Mesendoderm (in vitro differentiated cells): ENCODE data around the gene RTRAF.
A peak's percentile ranks its signal among the peaks of the same experiment; 100 is the strongest.

Source experiments
- DNase-seq: peaks from one replicate; pipeline ENCODE4 v3.0.0; 2013
- H2AK5ac ChIP-seq: 2 replicates; pipeline ENCODE4 v1.6.1; 2013; ENCODE audit warnings: low read length, inconsistent platforms
- H2BK120ac ChIP-seq: 2 replicates; pipeline ENCODE4 v1.6.1; 2013; ENCODE audit warnings: low read depth, mild to moderate bottlenecking, low read length, moderate library complexity, mixed read lengths
- H2BK15ac ChIP-seq: replicated peaks from 2 replicates; pipeline ENCODE4 v1.6.1; 2013; ENCODE audit warnings: low read depth, mild to moderate bottlenecking, moderate library complexity
- H2BK5ac ChIP-seq: 2 replicates; pipeline ENCODE4 v1.6.1; 2013; ENCODE audit warnings: low read length, inconsistent platforms
- H3K18ac ChIP-seq: 2 replicates; pipeline ENCODE4 v1.6.1; 2013; ENCODE audit warnings: mild to moderate bottlenecking, low read length, mixed read lengths
- H3K23ac ChIP-seq: one replicate; pipeline ENCODE4 v1.6.1; 2013; ENCODE audit warnings: low read length
- H3K27ac ChIP-seq: 2 replicates; pipeline ENCODE4 v1.5.1; 2013; ENCODE audit warnings: low read depth, mild to moderate bottlenecking, inconsistent platforms, low read length, moderate library complexity
- H3K27me3 ChIP-seq: 2 replicates; pipeline ENCODE4 v1.6.1; 2013; ENCODE audit warnings: low read length, control low read depth, mild to moderate bottlenecking, inconsistent platforms; ENCODE audit not compliant: insufficient read depth, poor library complexity
- H3K36me3 ChIP-seq: 2 replicates; pipeline ENCODE4 v1.6.1; 2013; ENCODE audit warnings: low read length, inconsistent platforms; ENCODE audit not compliant: control insufficient read depth, insufficient read depth
- H3K4ac ChIP-seq: one replicate; pipeline ENCODE4 v1.6.1; 2013; ENCODE audit warnings: low read depth, mild to moderate bottlenecking, low read length, moderate library complexity
- H3K4me1 ChIP-seq: 2 replicates; pipeline ENCODE4 v1.6.1; 2013; ENCODE audit warnings: low read depth, low read length, inconsistent platforms; ENCODE audit not compliant: control insufficient read depth
- H3K4me2 ChIP-seq: 2 replicates; pipeline ENCODE4 v1.6.1; 2013; ENCODE audit warnings: low read length
- H3K4me3 ChIP-seq: 2 replicates; pipeline ENCODE4 v1.5.1; 2013; ENCODE audit warnings: mild to moderate bottlenecking, low read length
- H3K56ac ChIP-seq: one replicate; pipeline ENCODE4 v1.6.1; 2013; ENCODE audit warnings: low read length
- H3K79me1 ChIP-seq: 2 replicates; pipeline ENCODE4 v1.6.1; 2013; ENCODE audit warnings: low read length, inconsistent platforms
- H3K79me2 ChIP-seq: 2 replicates; pipeline ENCODE4 v1.6.1; 2013; ENCODE audit warnings: mild to moderate bottlenecking, low read length; ENCODE audit not compliant: control insufficient read depth, insufficient read depth
- H3K9ac ChIP-seq: 2 replicates; pipeline ENCODE4 v1.6.1; 2013; ENCODE audit warnings: low read length, inconsistent platforms
- H4K5ac ChIP-seq: one replicate; pipeline ENCODE4 v1.6.1; 2013; ENCODE audit warnings: low read length
- H4K8ac ChIP-seq: one replicate; pipeline ENCODE4 v1.6.1; 2013; ENCODE audit warnings: low read depth, mild to moderate bottlenecking, control low read depth, low read length, moderate library complexity
- WGBS: extraction: QIAGEN DNeasy Blood & Tissue Kit; methylation state at CpG from one replicate; pipeline ENCODE4 v1.1.7; 2013; ENCODE audit warnings: low lambda C conversion rate, missing lambda C conversion rate; ENCODE audit not compliant: insufficient coverage; ENCODE audit errors: extremely low coverage; 5-methylcytosine and 5-hydroxymethylcytosine counted together

RTRAF gene

DNA sequence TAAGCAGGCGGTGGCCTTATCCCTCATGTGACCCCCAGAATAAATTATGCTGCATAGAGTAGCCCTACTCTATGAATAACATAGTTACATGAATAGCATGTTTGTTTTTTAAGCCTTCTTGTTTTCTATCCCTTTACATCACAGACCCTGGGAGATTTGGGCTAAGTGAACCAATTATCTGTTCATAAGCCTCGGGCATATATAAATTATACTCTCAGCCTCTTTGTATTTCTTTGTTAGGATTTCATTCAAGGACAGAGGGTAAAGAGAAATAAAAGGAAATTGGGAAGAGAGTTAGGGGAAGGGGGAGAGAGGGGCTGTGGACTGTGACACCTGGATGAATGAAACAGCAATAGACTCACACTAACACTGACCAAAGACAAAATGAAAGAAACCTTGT is 35.3 kb upstream of the RTRAF start:
- Histone ChIP-seq H2AK5ac (no peak overlapping the region), H3K4me1 (no peaks in the 10 kb centered on the region), H3K18ac (no peak overlapping the region), H3K27me3 (no peaks in the 10 kb centered on the region), H3K79me2 (no peaks in the 10 kb centered on the region), H3K23ac (no peak overlapping the region), H3K36me3 (no peaks in the 10 kb centered on the region), H3K4ac (no peak overlapping the region), H3K9ac (no peak overlapping the region), H3K56ac (no peak overlapping the region), H3K4me2 (no peak overlapping the region), H3K27ac (no peak overlapping the region), H2BK5ac (no peak overlapping the region), H3K4me3 (no peak overlapping the region), H3K79me1 (no peaks in the 10 kb centered on the region), H2BK120ac (no peak overlapping the region), H4K5ac (no peak overlapping the region), H2BK15ac (no peak overlapping the region), H4K8ac (no peak overlapping the region)
- no peak for DNase-seq
- WGBS: no CpG with 5 or more reads among the region's 2 CpGs

DNA sequence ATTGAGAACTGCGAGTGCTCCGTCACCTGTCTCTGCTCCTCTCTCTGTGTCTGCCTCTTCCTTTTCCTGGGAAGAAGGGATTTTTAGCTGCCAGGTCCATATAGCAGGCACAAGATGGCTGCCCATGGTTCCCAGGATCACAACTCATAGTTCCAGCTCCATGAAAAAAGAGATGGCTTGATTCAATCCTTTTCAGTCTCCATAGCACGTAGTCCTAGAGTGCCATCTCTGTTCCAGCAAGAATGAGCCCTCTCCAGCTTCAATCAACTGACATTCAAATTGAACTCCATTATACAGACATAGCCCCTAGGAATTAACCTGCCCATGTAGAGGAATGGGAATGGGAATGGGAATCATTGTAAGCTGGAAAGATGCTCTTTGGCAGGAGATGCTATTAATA is 34.7 kb upstream of the RTRAF start:
- Histone ChIP-seq H3K27me3 (no peaks in the 10 kb centered on the region), H3K27ac (no peak overlapping the region), H2BK5ac (no peak overlapping the region), H3K4me1 (no peaks in the 10 kb centered on the region), H3K4ac (no peak overlapping the region), H3K79me2 (no peaks in the 10 kb centered on the region), H4K5ac (no peak overlapping the region), H3K36me3 (no peaks in the 10 kb centered on the region), H3K23ac (no peak overlapping the region), H2AK5ac (no peak overlapping the region), H4K8ac (no peak overlapping the region), H3K56ac (no peak overlapping the region), H3K18ac (no peak overlapping the region), H3K9ac (no peak overlapping the region), H3K4me2 (no peak overlapping the region), H3K79me1 (no peaks in the 10 kb centered on the region), H2BK120ac (no peak overlapping the region), H2BK15ac (no peak overlapping the region), H3K4me3 (no peak overlapping the region)
- peak; percentile 11 for DNase-seq
- no CpG with 5 or more reads among the region's 3 CpGs for WGBS

DNA sequence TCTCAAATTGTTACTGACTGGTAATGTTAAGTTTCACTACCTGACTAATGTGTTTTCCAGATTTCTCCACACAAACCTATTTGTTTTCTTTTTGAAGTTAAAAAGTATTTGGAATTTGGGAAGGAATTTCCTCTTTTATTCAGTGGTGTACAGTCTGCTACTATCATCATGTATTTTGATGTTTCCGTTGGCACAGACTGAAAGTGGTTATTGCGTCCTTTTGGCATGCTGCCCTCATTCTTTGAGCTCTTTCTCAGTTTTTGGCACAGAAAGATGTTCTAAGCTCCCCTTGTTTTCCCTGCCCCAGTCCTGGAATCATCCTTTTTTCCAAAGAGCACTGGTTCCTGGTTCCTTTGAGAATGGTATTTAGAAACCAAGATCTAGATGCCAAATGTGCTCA is 31.4 kb upstream of the RTRAF start:
- Histone ChIP-seq H2AK5ac (no peak overlapping the region), H2BK5ac (no peak overlapping the region), H4K8ac (no peak overlapping the region), H3K4me2 (no peak overlapping the region), H3K27me3 (no peaks in the 10 kb centered on the region), H3K4ac (no peak overlapping the region), H3K79me1 (no peaks in the 10 kb centered on the region), H3K36me3 (no peaks in the 10 kb centered on the region), H3K4me1 (no peaks in the 10 kb centered on the region), H3K18ac (no peak overlapping the region), H4K5ac (no peak overlapping the region), H2BK15ac (no peak overlapping the region), H3K27ac (no peak overlapping the region), H3K56ac (no peak overlapping the region), H3K4me3 (no peak overlapping the region), H2BK120ac (no peak overlapping the region), H3K79me2 (no peaks in the 10 kb centered on the region), H3K23ac (no peak overlapping the region), H3K9ac (no peak overlapping the region)
- no CpG with 5 or more reads among the region's 2 CpGs for WGBS
- no peak for DNase-seq

DNA sequence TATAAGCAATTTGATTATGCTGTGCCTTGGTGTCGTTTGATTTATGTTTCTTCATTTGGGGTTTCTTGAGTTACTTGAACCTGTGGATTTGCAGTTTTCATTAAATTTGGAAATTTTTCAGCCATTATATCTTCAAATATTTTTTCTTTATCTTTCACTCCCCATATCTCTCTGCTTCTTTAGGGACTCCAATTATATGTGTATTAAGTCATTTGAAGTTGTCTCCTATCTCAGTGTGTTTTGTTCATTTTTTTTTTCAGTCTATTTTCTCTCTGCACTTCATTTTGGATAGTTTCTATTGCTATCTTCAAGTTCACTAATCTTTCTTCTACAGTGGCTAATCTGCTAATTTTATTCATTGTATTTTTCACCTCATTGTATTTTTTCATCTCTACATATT is 29.4 kb upstream of the RTRAF start:
- Histone ChIP-seq H3K36me3 (no peaks in the 10 kb centered on the region), H3K4ac (no peak overlapping the region), H2BK120ac (no peak overlapping the region), H4K5ac (no peak overlapping the region), H3K4me1 (no peaks in the 10 kb centered on the region), H3K18ac (no peak overlapping the region), H3K56ac (no peak overlapping the region), H2BK5ac (no peak overlapping the region), H3K9ac (no peak overlapping the region), H4K8ac (no peak overlapping the region), H3K4me3 (no peak overlapping the region), H3K27me3 (no peaks in the 10 kb centered on the region), H3K79me1 (no peaks in the 10 kb centered on the region), H2BK15ac (no peak overlapping the region), H3K27ac (no peak overlapping the region), H3K4me2 (no peak overlapping the region), H3K23ac (no peak overlapping the region), H2AK5ac (no peak overlapping the region), H3K79me2 (no peaks in the 10 kb centered on the region)
- DNase-seq: no peak
- no CpG with 5 or more reads among the region's 1 CpG for WGBS

DNA sequence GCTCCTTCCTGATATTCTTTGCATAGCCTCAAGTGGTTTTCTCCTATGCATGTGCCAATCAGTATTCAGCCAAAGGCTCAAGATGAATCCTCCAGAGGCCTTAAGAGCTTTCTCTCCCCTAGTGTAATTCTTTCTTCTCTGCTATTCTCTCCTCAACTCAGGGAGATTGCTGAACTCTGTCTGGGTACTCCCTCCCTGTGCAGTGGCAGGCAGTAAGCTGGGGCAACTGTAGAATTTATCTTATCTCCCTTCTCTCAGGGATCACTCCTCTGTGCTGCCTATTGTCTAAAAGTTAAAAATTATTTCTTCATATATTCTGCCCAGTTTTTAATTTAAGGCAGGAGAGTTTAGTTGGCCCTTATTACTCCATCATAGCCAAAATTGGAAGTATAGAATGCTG is 28.5 kb upstream of the RTRAF start:
- no peak for DNase-seq
- Histone ChIP-seq H3K27me3 (no peaks in the 10 kb centered on the region), H3K9ac (no peak overlapping the region), H3K4ac (no peak overlapping the region), H4K8ac (no peak overlapping the region), H2AK5ac (no peak overlapping the region), H3K23ac (no peak overlapping the region), H3K4me3 (no peak overlapping the region), H4K5ac (no peak overlapping the region), H2BK5ac (no peak overlapping the region), H3K36me3 (no peaks in the 10 kb centered on the region), H3K27ac (no peak overlapping the region), H2BK15ac (no peak overlapping the region), H2BK120ac (no peak overlapping the region), H3K79me2 (no peaks in the 10 kb centered on the region), H3K79me1 (no peaks in the 10 kb centered on the region), H3K4me2 (no peak overlapping the region), H3K56ac (no peak overlapping the region), H3K4me1 (no peaks in the 10 kb centered on the region), H3K18ac (no peak overlapping the region)

DNA sequence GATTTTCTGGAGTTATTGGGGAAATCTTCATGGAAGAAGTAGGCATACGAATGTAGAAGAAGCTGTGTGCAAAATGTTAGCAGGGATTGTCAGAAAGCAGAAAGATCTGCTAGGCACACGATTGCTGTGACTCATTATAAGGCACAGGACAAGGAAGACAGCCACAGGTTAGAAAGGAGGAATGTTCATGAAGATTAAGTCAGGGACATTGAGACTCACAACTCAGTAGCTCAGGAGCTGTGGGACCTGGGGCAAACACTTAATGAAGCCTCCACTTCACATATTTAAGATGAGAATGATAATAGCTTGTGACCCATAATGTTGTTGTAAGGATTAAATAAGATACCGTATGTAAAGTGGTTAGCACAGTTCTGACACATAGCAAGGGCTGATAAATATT is 26.6 kb upstream of the RTRAF start:
- Histone ChIP-seq H3K27ac (no peak overlapping the region), H4K8ac (no peak overlapping the region), H3K79me2 (no peaks in the 10 kb centered on the region), H2BK120ac (no peak overlapping the region), H3K79me1 (no peaks in the 10 kb centered on the region), H3K4me3 (no peak overlapping the region), H3K4ac (no peak overlapping the region), H2AK5ac (no peak overlapping the region), H3K18ac (no peak overlapping the region), H2BK15ac (no peak overlapping the region), H3K4me1 (no peaks in the 10 kb centered on the region), H3K36me3 (no peaks in the 10 kb centered on the region), H3K27me3 (no peaks in the 10 kb centered on the region), H2BK5ac (no peak overlapping the region), H3K4me2 (no peak overlapping the region), H3K56ac (no peak overlapping the region), H4K5ac (no peak overlapping the region), H3K23ac (no peak overlapping the region), H3K9ac (no peak overlapping the region)
- no CpG with 5 or more reads among the region's 3 CpGs for WGBS
- DNase-seq: peak; percentile 47
